Spleen (tissue), 7 donors: ENCODE measurements around the gene SCN10A.

Source experiments
- POLR2A ChIP-seq, 3 donors: fragments of 450-650 bp; IDR thresholded peaks; one replicate each; pipeline ENCODE4 v1.5.1; 2017; ENCODE audit warnings: antibody characterized with exemption in 3 of 3, mild to moderate bottlenecking in 1 of 3
- POLR2AphosphoS5 ChIP-seq, 3 donors: sonication (generic); formaldehyde crosslinking; IDR thresholded peaks; one replicate each; pipeline ENCODE4 v1.5.1; 2017; ENCODE audit warnings: antibody characterized with exemption in 3 of 3
- TF ChIP-seq, protein P1 (sequence below), 11 experiments: fragments of 200-600 bp in 7 of 11; fragments of 450-650 bp in 4 of 11; sonication (generic) in 4 of 11; IDR thresholded peaks in 8 of 11; conservative IDR thresholded peaks in 3 of 11; 1 replicate in 7 of 11; 2 replicates in 4 of 11; pipeline versions ENCODE4 v1.4.0 to v1.8.0; 2016 to 2021; ENCODE audit warnings: antibody characterized with exemption in 11 of 11, inconsistent platforms in 4 of 11, mild to moderate bottlenecking in 1 of 11
- donor health status: DM: no; HTN: no; CAD: no; lungs with moderate emphysema.
- donor health status: DM: no; HTN: no; CAD: no.
- donor health status: DM: no; HTN: no; CAD: no.

DNA sequence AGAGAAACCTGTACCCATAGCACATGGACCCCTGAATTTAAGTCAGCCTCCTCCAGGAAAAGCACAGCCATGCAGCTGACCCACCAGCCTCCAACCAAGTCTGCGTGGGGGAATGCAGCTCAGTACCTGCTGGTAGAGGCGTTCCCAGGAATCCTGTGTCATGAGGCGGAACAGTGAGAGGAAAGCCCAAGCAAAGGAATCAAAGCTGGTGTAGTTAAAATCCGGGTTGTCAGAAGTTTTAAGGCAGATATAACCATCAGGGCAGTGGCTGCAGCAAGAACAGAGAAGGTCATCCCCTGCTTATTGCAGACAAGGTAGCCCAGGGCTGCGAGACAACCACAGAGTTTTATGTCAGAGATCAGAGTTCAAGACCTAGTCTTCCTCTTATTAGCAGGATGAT, 59.1 kb downstream of the SCN10A start:
- TF ChIP-seq, protein P1, sequence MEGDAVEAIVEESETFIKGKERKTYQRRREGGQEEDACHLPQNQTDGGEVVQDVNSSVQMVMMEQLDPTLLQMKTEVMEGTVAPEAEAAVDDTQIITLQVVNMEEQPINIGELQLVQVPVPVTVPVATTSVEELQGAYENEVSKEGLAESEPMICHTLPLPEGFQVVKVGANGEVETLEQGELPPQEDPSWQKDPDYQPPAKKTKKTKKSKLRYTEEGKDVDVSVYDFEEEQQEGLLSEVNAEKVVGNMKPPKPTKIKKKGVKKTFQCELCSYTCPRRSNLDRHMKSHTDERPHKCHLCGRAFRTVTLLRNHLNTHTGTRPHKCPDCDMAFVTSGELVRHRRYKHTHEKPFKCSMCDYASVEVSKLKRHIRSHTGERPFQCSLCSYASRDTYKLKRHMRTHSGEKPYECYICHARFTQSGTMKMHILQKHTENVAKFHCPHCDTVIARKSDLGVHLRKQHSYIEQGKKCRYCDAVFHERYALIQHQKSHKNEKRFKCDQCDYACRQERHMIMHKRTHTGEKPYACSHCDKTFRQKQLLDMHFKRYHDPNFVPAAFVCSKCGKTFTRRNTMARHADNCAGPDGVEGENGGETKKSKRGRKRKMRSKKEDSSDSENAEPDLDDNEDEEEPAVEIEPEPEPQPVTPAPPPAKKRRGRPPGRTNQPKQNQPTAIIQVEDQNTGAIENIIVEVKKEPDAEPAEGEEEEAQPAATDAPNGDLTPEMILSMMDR (IDR thresholded peaks at IDR 0.05 in 8 of 11, conservative IDR thresholded peaks at IDR 0.05 in 3 of 11): no peak
- TF ChIP-seq POLR2A (IDR thresholded peaks at IDR 0.05) (no peak), POLR2AphosphoS5 (IDR thresholded peaks at IDR 0.05) (no peak)
